GM21717 (cell line): ENCODE results near the gene LARGE1.
"Not testable (repeated sequence)": the region's sequence is repeated elsewhere in the genome, so short reads cannot be mapped to it uniquely, and the experiment has no call there.

ENCODE experiments used
- ATAC-seq: cut with Tn5 transposase; IDR thresholded peaks from one replicate; pipeline ENCODE4 v1.9.1; 2021; ENCODE audit warnings: mild to moderate bottlenecking, moderate library complexity; ENCODE audit not compliant: unreplicated experiment

LARGE1 gene

DNA sequence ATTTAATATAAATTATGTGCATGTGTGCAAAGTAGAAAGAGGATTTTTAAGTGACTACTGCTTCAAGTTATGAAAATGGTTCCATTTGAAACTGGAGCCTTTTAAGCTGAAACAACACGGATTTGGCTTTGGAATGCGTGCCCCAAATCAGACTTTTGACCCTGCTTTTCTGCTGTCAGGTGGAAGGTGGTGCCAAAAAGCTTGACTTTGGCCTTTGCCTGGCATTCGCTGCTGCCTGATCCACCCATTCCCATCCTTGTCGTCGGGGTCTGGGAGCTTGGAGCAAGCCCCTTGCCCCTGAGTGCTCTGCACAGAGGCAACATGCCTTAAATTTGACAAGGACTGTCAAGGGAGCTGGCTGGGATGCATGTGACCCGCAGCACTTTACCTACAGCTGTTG, 526.8 kb downstream of the LARGE1 start:
- ATAC-seq, result no peak

DNA sequence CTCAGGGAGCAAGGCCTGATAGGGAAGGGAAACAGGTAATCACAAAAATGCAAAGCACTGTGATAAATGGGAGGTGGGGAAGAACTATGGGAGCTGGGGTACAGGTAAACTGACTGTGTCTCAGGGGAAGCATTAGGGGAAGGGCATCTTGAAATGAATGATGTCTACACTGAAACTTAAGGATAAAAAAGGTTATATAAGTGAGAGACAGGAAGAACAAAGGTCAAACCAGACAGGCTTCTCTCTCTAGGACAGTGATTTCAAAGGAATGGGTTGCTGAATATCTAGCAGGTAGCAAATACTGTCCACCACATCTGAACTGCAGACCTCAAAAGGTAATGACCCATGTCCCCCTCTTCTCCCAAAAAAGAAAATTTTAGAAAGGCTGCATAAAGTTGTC, 529.0 kb downstream of the LARGE1 start:
- no peak for ATAC-seq

DNA sequence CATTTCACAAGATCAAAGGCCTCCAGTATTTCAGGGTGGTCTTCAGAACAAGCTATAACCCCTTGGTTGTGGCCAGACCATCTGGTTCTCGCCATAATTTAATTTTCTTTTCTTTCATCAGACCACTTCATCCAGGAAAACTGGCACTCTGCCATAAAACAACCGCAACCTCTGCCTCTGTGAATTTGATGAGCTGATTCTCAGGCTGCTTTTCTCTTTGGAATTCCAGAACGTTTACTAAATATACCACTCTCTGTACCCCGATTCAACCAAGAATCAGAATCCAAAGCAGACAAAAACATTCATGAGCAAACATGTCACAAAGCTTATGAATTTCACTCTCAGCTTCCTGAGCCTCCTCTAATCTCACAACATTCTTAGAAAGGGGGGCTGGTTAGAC, 530.3 kb downstream of the LARGE1 start:
- no peak for ATAC-seq

DNA sequence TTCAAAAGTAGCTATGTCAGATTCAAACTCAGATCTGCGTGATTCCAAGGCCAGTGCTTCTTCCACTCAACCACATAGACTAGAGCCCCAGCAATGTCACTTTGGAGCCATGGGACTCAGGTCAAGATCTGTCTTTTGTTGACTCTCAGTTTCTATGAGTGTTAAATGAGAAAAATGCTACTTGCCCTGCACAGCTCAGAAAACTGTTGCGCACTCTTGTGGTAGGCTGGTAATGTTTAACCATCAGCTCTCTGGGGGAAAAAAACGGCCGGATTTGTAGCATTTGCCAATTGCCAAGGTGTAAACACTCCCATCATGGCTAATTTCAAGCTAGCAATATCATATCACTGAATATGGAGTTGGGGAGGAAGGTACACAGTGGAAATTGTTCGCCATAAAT, 534.0 kb downstream of the LARGE1 start:
- no peak for ATAC-seq

DNA sequence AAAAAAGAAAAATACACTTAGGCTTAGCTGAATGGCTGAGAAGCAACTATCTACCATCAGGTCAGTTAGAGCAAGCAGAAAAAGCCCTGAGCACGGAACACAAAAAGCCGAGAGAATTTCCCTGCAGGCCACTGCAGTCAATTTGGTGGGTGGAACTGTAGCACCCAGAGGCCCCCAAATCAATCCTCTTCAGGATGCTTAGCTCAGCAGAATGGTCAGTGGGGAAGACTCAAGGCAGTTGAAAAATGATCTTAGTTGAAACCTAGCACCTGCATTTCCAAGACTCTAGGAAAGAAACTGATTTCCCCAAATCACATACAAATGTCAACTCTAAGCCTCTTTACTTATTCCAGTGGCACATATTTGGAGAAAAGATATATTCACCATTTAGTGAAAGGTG, 534.7 kb downstream of the LARGE1 start:
- no peak for ATAC-seq

GRCh38 chr22:33382436-33382835, 537.8 kb downstream of the LARGE1 start:
- ATAC-seq, result no peak

- ATAC-seq, result no peak
Measured at GRCh38 chr22:33381531-33382406, 538.5 kb downstream of the LARGE1 start.

- ATAC-seq, result no peak
Measured at GRCh38 chr22:33380789-33381530, 539.3 kb downstream of the LARGE1 start.

- no peak for ATAC-seq
Measured at GRCh38 chr22:33379836-33380235, 540.4 kb downstream of the LARGE1 start.

GRCh38 chr22:33372875-33373274, 547.4 kb downstream of the LARGE1 start:
- no peak for ATAC-seq

DNA sequence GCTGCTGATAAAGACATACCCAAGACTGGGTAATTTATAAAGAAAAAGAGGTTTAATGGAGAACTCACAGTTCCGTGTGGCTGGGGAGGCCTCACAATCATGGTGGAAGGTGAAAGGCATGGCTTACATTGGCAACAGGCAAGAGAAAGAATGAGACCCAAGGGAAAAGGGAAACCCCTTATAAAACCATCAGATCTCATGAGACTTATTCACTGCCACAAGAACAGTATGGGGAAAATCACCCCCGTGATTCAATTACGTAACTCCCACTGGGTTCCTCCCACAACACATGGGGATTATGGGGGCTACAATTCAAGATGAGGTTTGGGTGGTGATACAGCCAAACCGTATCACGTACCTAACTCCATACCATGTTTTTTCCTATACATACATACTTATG, 557.0 kb downstream of the LARGE1 start:
- ATAC-seq, result not testable (repeated sequence)

- no peak for ATAC-seq
Measured at GRCh38 chr22:33362702-33363101, 557.6 kb downstream of the LARGE1 start.

DNA sequence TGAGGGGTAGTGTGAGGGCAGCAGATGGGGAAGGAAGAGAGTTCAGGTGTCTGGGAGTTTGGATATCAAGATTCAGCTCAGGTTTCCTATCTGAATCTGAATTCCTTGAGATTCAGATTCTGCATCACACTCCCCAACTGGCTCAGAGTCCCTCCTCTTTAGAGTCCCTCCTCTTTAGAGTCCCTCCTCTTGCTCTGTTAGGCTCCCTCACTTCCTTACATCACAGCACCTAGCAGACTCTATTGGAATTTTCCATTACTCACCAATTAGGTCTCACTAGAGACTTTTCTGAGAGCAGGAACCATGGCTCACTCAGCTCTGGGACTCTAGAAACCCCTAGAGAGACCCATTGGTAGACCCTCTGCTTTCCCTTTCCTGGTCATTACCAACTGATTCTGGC, 558.7 kb downstream of the LARGE1 start:
- ATAC-seq, result no peak

- ATAC-seq, result no peak
Measured at GRCh38 chr22:33357981-33358399, 562.3 kb downstream of the LARGE1 start.

GRCh38 chr22:33354928-33355327, 565.3 kb downstream of the LARGE1 start:
- no peak for ATAC-seq

DNA sequence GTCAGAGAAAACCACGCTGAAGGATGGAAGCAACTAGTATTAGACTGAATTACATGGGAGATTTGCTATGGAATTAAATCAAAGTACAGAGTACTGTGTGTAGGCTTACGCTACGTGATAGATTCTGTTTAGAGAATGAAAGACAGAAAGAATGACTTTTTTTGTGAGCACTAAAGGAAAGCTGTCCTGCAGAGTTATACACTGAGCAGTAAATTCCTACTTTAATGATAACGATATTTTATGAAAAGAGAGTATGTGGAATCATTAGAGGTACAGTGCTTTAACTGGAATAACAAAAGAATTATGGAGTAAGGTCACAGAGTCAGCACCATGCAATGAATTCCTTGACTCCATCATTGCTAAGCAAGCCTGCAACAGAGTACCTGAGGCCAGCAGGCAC, 566.8 kb downstream of the LARGE1 start:
- ATAC-seq, result no peak

GRCh38 chr22:33352768-33353167, 567.5 kb downstream of the LARGE1 start:
- ATAC-seq, result no peak

DNA sequence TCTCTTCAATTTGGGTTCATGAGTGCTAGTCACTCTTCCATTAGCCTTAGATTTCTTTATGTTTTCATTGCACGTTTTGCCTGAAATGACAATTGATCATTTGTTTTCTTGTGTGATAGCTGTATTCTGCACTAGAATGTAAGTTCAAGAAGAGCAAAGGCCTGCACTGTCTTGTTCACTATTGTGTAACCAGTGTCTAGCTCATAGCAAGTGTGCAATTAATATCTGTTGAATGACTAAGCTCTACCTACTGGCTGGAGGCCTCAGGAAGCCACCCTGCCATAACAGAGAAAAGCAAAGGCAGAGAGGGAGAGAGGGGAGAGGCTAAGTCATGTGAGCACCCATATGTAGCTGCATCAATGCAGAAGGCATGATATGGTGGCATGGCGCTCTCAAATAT, 569.3 kb downstream of the LARGE1 start:
- ATAC-seq, result no peak

- ATAC-seq, result no peak
Measured at GRCh38 chr22:33350491-33350890, 569.8 kb downstream of the LARGE1 start.

DNA sequence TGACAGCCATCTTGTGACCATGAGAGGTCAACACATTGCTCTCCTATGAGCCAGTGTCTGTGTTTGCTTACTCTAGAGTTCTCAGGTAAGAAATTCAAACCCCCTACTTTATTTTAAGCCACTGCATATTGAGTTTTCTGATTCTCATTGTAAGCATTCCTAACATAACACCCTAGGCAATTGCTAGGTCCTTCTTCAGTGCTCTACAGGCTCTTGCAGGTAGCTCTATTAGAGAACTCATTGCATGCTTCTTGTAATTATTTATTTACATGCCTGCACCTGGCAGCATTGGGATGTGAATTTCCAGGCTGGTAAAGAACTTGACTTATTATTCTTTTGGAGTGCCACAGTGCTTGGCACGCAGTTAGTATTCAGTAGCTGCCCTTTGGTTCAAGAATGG, 573.3 kb downstream of the LARGE1 start:
- ATAC-seq, result no peak

- no peak for ATAC-seq
Measured at GRCh38 chr22:33341611-33342010, 578.7 kb downstream of the LARGE1 start.

GRCh38 chr22:33337524-33337923, 582.8 kb downstream of the LARGE1 start:
- ATAC-seq, result no peak
